IMR-90 (cell line): ENCODE data around the gene KCNH2. TPM values are rescaled to one million over a fixed set of nuclear protein-coding genes. Genes with fewer than 3 reads are reported as not detected.

Experiments used
- ATAC-seq: fragments of 200-7000 bp; cut with Tn5 transposase; 2 replicates; pipeline ENCODE4 v1.9.1; 2020; ENCODE audit warnings: low read depth, mild to moderate bottlenecking, moderate library complexity
- BruUV-seq: library from RNA; stranded (reverse); fragments of 400-500 nt; replicated peaks from 2 replicates; lab custom pipeline; 2021; lab: Mats Ljungman, UMichigan
- CTCF ChIA-PET: fragments of 300-600 bp; formaldehyde crosslinking; extraction: SDS; loops from one replicate; lab custom pipeline; 2021; ENCODE audit warnings: antibody characterized with exemption; lab: Yijun Ruan, JAX
- POLR2A ChIA-PET: fragments of 300-600 bp; sonication (Branson Sonifier 250); formaldehyde crosslinking; loops from one replicate; lab custom pipeline; 2022; ENCODE audit warnings: antibody characterized with exemption; ENCODE audit not compliant: unreplicated experiment; lab: Charles Lee
- DNase-seq: peaks from one replicate; pipeline ENCODE4 v3.0.0; 2013
- H2AFZ ChIP-seq: replicated peaks from 2 replicates; pipeline ENCODE3; 2013; ENCODE audit warnings: low read length, mild to moderate bottlenecking; ENCODE audit not compliant: poor library complexity
- H2AK5ac ChIP-seq: 2 replicates; pipeline ENCODE4 v1.6.1; 2013; ENCODE audit warnings: low read depth, low read length, inconsistent platforms
- H2AK9ac ChIP-seq: replicated peaks from 2 replicates; pipeline ENCODE3; 2013; ENCODE audit warnings: mild to moderate bottlenecking, low read depth, low read length, moderate library complexity; ENCODE audit not compliant: poor library complexity
- H2BK120ac ChIP-seq: 2 replicates; pipeline ENCODE4 v1.6.1; 2013; ENCODE audit warnings: low read depth, low read length, inconsistent platforms
- H2BK15ac ChIP-seq: 3 replicates; pipeline ENCODE4 v1.6.1; 2013; ENCODE audit warnings: low read depth, low read length, inconsistent platforms
- H2BK20ac ChIP-seq: 2 replicates; pipeline ENCODE4 v1.6.1; 2013; ENCODE audit warnings: low read depth, mild to moderate bottlenecking, inconsistent platforms, low read length, moderate library complexity
- H2BK5ac ChIP-seq: 2 replicates; pipeline ENCODE4 v1.6.1; 2013; ENCODE audit warnings: mild to moderate bottlenecking, low read depth, low read length, inconsistent platforms; ENCODE audit not compliant: poor library complexity, severe bottlenecking
- H3K14ac ChIP-seq: replicated peaks from 2 replicates; pipeline ENCODE4 v1.6.1; 2013; ENCODE audit warnings: low read depth, low read length, inconsistent platforms
- H3K18ac ChIP-seq: 2 replicates; pipeline ENCODE4 v1.6.1; 2013; ENCODE audit warnings: low read depth, low read length, control low read depth
- H3K23ac ChIP-seq: 2 replicates; pipeline ENCODE4 v1.6.1; 2013; ENCODE audit warnings: low read depth, low read length, inconsistent platforms
- H3K27ac ChIP-seq: 2 replicates; pipeline ENCODE4 v1.5.1; 2013; ENCODE audit warnings: mild to moderate bottlenecking, control low read depth, low read length; ENCODE audit not compliant: insufficient read depth
- H3K27me3 ChIP-seq: 2 replicates; pipeline ENCODE4 v1.6.1; 2013; ENCODE audit warnings: low read length; ENCODE audit not compliant: control insufficient read depth, insufficient read depth
- H3K36me3 ChIP-seq: 2 replicates; pipeline ENCODE4 v1.6.1; 2013; ENCODE audit warnings: low read length, mixed read lengths; ENCODE audit not compliant: control insufficient read depth, insufficient read depth
- H3K4ac ChIP-seq: 2 replicates; pipeline ENCODE4 v1.6.1; 2013; ENCODE audit warnings: low read depth, low read length, inconsistent platforms
- H3K4me1 ChIP-seq: 2 replicates; pipeline ENCODE4 v1.6.1; 2013; ENCODE audit warnings: low read length, mixed read lengths; ENCODE audit not compliant: control insufficient read depth, insufficient read depth
- H3K4me2 ChIP-seq: 2 replicates; pipeline ENCODE4 v1.6.1; 2013; ENCODE audit warnings: low read depth, mild to moderate bottlenecking, control low read depth, low read length, moderate library complexity
- H3K4me3 ChIP-seq: 2 replicates; pipeline ENCODE4 v1.5.1; 2013; ENCODE audit warnings: low read depth, mild to moderate bottlenecking, control low read depth, low read length, moderate library complexity; ENCODE audit not compliant: insufficient read depth
- H3K56ac ChIP-seq: 2 replicates; pipeline ENCODE4 v1.6.1; 2013; ENCODE audit warnings: low read length, inconsistent platforms; ENCODE audit not compliant: insufficient read depth; ENCODE audit errors: extremely low read depth
- H3K79me1 ChIP-seq, 2 experiments: 2 replicates each; pipeline ENCODE4 v1.6.1; 2013; ENCODE audit warnings: low read length in 2 of 2, inconsistent platforms in 1 of 2, low read depth in 1 of 2
- H3K9ac ChIP-seq: 2 replicates; pipeline ENCODE4 v1.6.1; 2013; ENCODE audit warnings: low read depth, low read length, control low read depth
- H3K9me1 ChIP-seq: 2 replicates; pipeline ENCODE4 v1.6.1; 2013; ENCODE audit warnings: low read length, inconsistent platforms; ENCODE audit not compliant: insufficient read depth
- H3K9me3 ChIP-seq: 2 replicates; pipeline ENCODE4 v1.6.1; 2013; ENCODE audit warnings: low read length; ENCODE audit not compliant: control insufficient read depth, insufficient read depth
- H4K20me1 ChIP-seq: 2 replicates; pipeline ENCODE4 v1.6.1; 2013; ENCODE audit warnings: low read length, inconsistent platforms; ENCODE audit not compliant: insufficient read depth
- H4K5ac ChIP-seq: 2 replicates; pipeline ENCODE4 v1.6.1; 2013; ENCODE audit warnings: mild to moderate bottlenecking, low read depth, low read length, control low read depth
- H4K8ac ChIP-seq, 2 experiments: 2 replicates each; pipeline ENCODE4 v1.6.1; 2013; ENCODE audit warnings: low read depth in 2 of 2, low read length in 2 of 2, control low read depth in 1 of 2, inconsistent platforms in 1 of 2
- H4K91ac ChIP-seq: 2 replicates; pipeline ENCODE4 v1.6.1; 2013; ENCODE audit warnings: low read depth, low read length, inconsistent platforms; ENCODE audit not compliant: insufficient read depth
- FOS ChIP-seq: fragments of 150-350 bp; IDR thresholded peaks from 2 replicates; pipeline ENCODE4 v1.6.1; 2016; ENCODE audit warnings: low read depth, low read length
- MXI1 ChIP-seq: IDR thresholded peaks from 2 replicates; pipeline ENCODE4 v1.6.1; 2012; ENCODE audit warnings: low read depth, mild to moderate bottlenecking, low read length, moderate library complexity, borderline replicate concordance
- RCOR1 ChIP-seq: IDR thresholded peaks from 2 replicates; pipeline ENCODE4 v1.6.1; 2012; ENCODE audit warnings: mild to moderate bottlenecking, low read length, improper control_type of control experiment; ENCODE audit not compliant: insufficient replicate concordance
- WGBS, 2 experiments: methylation state at CpG; one replicate each; pipeline versions ENCODE4 v1.1.5 to v1.1.7; 2013; ENCODE audit warnings: missing lambda C conversion rate in 2 of 2; ENCODE audit not compliant: insufficient read length in 1 of 2; ENCODE audit errors: extremely low coverage in 2 of 2; 5-methylcytosine and 5-hydroxymethylcytosine counted together
- dilution Hi-C: fragments of 300-500 bp; cut with HindIII; formaldehyde crosslinking; loops from one replicate; pipeline ENCODE4 v1.14.3; 2018; ENCODE audit warnings: low sequenced_read_pairs; ENCODE audit not compliant: unreplicated experiment
- in situ Hi-C: fragments of 300-500 bp; cut with MboI; formaldehyde crosslinking; loops from 3 replicates; pipeline ENCODE4 v1.14.3; 2019; ENCODE audit warnings: low sequenced_read_pairs, inconsistent platforms, mixed read lengths
- intact Hi-C: fragments of 100-400 bp; cut with micrococcal nuclease; formaldehyde crosslinking; loops from 2 replicates; pipeline ENCODE4 v1.10.0; 2022
- polyA plus RNA-seq, 3 experiments: library from polyadenylated mRNA; depleted of rRNA; stranded (reverse); fragments of >200 nt; gene quantifications; 2 replicates each; pipeline ENCODE4 v1.2.3, GENCODE V29; 2012; ENCODE audit warnings: low replicate concordance in 1 of 3
- total RNA-seq: library from RNA; depleted of rRNA; stranded (reverse); fragments of >200 nt; gene quantifications from 2 replicates; pipeline ENCODE4 v1.2.3, GENCODE V29; 2012
- TF ChIP-seq, protein P1 (sequence below): fragments of 150-350 bp; IDR thresholded peaks from 2 replicates; pipeline ENCODE4 v1.6.1; 2016; ENCODE audit warnings: low read depth, mild to moderate bottlenecking, low read length, moderate library complexity, borderline replicate concordance

KCNH2 gene
- total and polyA plus RNA-seq, 2 of the 4 experiments (the other 2 are of a cell fraction) = 0.90 to 2.1 TPM

DNA sequence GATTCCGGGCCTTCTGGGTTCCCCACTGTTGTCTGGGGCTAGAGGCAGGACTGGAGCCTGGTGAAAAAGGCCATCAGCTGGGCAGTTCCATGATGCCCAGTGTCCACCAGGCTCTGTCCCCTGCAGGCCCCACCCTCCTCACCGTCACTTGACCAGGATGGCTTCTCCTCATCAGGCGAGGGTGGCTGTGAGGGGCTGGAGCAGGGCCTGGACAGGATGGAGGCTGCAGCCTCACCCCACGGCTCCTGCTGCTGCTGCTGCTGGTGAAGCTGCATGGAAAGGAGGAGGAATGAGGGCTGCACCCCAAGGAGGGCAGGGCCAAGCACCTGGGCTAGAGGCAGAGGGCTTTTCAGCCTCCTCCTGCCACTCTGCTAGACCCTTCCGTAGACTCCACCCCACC, 37.8 kb upstream of the KCNH2 start:
- no peaks in the 10 kb centered on the region for H3K79me1 ChIP-seq
- TF ChIP-seq RCOR1 (no peak), FOS (no peak), MXI1 (no peak)
- TF ChIP-seq, protein P1, sequence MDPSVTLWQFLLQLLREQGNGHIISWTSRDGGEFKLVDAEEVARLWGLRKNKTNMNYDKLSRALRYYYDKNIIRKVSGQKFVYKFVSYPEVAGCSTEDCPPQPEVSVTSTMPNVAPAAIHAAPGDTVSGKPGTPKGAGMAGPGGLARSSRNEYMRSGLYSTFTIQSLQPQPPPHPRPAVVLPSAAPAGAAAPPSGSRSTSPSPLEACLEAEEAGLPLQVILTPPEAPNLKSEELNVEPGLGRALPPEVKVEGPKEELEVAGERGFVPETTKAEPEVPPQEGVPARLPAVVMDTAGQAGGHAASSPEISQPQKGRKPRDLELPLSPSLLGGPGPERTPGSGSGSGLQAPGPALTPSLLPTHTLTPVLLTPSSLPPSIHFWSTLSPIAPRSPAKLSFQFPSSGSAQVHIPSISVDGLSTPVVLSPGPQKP = no peak
- no peak overlapping the region for H3K4me3 ChIP-seq
- no peak overlapping the region for H2AK5ac ChIP-seq
- no peak for ATAC-seq
- no peak overlapping the region for H3K14ac ChIP-seq
- ChIA-PET POLR2A (no interaction called here), CTCF (no interaction called here)
- no TSS peak for BruUV-seq
- no peak overlapping the region for H3K18ac ChIP-seq
- no peak overlapping the region for H4K8ac ChIP-seq
- H3K23ac ChIP-seq = no peak overlapping the region
- no CpG with 5 or more reads among the region's 5 CpGs for WGBS, 2 experiments
- no peak overlapping the region for H2BK15ac ChIP-seq
- intact Hi-C loops = no loop called here
- H3K9ac ChIP-seq = no peak overlapping the region
- in situ Hi-C loops = no loop called here
- no peak overlapping the region for H2BK20ac ChIP-seq
- H4K91ac ChIP-seq = no peak overlapping the region
- no peak overlapping the region for H4K5ac ChIP-seq
- no peak overlapping the region for H3K4me2 ChIP-seq
- no peak overlapping the region for H3K4ac ChIP-seq
- peaks cover 48% of the 10 kb centered on the region for H3K27me3 ChIP-seq
- no peaks in the 10 kb centered on the region for H3K9me3 ChIP-seq
- H3K4me1 ChIP-seq = peaks cover 8% of the 10 kb centered on the region; the same call in 1 of the 2 replicates
- H4K20me1 ChIP-seq = no peaks in the 10 kb centered on the region
- no peak overlapping the region for H3K56ac ChIP-seq
- no peak overlapping the region for H3K27ac ChIP-seq
- dilution Hi-C loops = no loop called here
- no peak overlapping the region for H2AFZ ChIP-seq
- no peak overlapping the region for H2AK9ac ChIP-seq
- H2BK120ac ChIP-seq = no peak overlapping the region
- no peak overlapping the region for H2BK5ac ChIP-seq
- no peaks in the 10 kb centered on the region for H3K9me1 ChIP-seq
- no peaks in the 10 kb centered on the region for H3K36me3 ChIP-seq
- DNase-seq = no peak
